Measurements from ENCODE around the gene BTF3L4. TPM values are rescaled to one million over a fixed set of nuclear protein-coding genes. Genes with fewer than 3 reads are reported as not detected.
"Not testable (repeated sequence)": the region's sequence is repeated elsewhere in the genome, so short reads cannot be mapped to it uniquely, and the experiment has no call there.

BTF3L4 gene
- total RNA-seq, 1 donor from 2014 or later, result 83.6 TPM

DNA sequence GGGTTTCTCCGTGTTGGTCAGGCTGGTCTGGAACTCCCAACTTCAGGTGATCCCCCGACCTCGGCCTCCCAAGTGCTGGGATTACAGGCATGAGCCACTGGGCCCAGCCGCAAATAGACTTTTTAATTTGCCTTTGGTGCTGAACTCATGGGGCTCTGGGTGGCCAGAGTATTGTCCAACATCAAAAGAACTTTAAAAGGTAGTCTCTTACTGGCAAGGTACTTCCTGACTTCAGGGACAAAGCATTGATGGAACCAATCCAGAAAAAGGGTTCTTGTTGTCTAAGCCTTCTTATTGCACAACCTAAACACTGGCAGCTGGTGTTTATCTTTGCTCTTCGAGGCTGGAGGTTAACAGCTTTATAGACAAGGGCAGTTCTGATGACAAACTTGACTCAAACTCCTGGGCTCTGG is 18.7 kb upstream of the BTF3L4 start:
- Histone ChIP-seq H3K36me3 (ENCODE audit: control insufficient read depth, insufficient read depth, low read length) (no peaks in the 10 kb centered on the region), H3K4me3 (ENCODE audit: low read depth, low read length) (no peak overlapping the region), H3K27me3 (ENCODE audit: control insufficient read depth, insufficient read depth, low read length) (no peaks in the 10 kb centered on the region)
- TF ChIP-seq, protein P1, sequence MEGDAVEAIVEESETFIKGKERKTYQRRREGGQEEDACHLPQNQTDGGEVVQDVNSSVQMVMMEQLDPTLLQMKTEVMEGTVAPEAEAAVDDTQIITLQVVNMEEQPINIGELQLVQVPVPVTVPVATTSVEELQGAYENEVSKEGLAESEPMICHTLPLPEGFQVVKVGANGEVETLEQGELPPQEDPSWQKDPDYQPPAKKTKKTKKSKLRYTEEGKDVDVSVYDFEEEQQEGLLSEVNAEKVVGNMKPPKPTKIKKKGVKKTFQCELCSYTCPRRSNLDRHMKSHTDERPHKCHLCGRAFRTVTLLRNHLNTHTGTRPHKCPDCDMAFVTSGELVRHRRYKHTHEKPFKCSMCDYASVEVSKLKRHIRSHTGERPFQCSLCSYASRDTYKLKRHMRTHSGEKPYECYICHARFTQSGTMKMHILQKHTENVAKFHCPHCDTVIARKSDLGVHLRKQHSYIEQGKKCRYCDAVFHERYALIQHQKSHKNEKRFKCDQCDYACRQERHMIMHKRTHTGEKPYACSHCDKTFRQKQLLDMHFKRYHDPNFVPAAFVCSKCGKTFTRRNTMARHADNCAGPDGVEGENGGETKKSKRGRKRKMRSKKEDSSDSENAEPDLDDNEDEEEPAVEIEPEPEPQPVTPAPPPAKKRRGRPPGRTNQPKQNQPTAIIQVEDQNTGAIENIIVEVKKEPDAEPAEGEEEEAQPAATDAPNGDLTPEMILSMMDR (IDR thresholded peaks at IDR 0.05; ENCODE audit: insufficient read depth, low read length, poor library complexity, severe bottlenecking), result no peak
- no peak for DNase-seq (ENCODE audit: low read depth)

DNA sequence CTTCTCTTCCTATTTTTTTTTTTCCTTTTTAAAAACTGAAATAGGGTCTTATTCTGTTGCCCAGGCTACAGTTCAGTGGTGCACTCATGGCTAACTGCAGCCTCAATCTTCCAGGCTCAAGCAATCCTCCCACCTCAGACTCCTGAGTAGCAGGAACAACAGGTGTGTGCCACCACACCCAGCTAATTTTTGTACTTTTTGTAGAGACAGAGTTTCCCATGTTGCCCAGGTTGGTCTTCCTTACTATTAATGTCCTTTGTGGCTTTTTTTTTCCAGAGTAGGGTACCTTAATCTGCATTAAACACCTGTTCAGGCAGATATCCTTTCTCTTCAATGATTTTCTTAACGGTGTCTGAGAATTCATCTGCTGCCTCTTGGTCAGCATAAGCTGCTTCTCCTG is 18.2 kb upstream of the BTF3L4 start:
- no peaks in the 10 kb centered on the region for H3K36me3 ChIP-seq (ENCODE audit: control insufficient read depth, insufficient read depth, low read length)
- no peak for DNase-seq (ENCODE audit: low read depth)
- H3K4me3 ChIP-seq (ENCODE audit: low read depth, low read length), result no peak overlapping the region
- TF ChIP-seq, protein P1 (IDR thresholded peaks at IDR 0.05; ENCODE audit: insufficient read depth, low read length, poor library complexity, severe bottlenecking), result no peak
- no peaks in the 10 kb centered on the region for H3K27me3 ChIP-seq (ENCODE audit: control insufficient read depth, insufficient read depth, low read length)

DNA sequence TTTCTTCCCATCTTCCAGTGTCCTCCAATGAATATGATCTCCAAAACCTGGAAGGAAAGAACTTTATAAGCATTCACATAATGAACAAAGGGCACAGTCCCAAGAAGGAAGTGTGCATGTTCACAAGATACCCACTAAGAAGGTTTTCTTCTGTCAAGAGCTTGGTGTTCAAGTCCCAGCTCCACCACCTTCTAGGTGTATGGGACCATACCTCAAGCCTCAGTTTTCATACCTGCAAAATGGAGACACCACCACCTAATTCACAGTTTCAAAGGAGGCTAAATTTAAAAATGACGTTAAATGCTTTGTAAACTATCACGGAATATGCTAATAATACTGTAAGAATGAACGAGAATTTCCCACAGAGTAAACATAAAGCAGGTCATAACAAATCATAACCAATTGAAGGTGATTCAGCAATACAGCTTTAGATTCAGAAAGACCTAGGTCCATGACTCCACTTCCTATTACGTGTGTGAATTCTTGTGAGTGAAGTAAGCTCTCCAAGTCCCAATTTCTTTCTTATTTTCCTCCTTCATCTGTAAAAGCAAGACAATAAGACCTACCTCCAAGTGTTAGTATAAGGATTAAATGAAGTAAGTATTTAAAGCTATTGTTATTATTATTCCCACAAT is 14.4 kb upstream of the BTF3L4 start:
- DNase-seq (ENCODE audit: low read depth), result no peak

DNA sequence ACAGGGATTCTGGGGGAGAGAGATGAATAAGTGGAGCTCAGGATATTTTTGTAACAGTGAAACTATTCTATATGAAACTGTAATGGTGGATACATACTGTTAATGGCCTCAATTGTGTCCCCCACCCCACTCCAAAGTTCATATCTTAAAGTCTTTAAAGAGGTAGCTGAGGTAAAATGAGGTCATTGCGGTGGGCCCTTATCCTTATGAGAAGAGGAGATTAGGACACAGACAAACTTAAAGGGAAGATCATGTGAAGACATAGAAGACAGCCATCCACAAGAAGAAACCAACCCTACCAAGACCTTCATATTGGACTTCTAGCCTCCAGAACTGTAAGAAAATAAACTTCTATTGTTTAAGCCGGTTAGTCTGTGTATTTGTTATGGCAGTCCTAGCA is 10.9 kb upstream of the BTF3L4 start:
- no peak for DNase-seq (ENCODE audit: low read depth)
- Histone ChIP-seq H3K27me3 (ENCODE audit: control insufficient read depth, insufficient read depth, low read length) (no peaks in the 10 kb centered on the region), H3K36me3 (ENCODE audit: control insufficient read depth, insufficient read depth, low read length) (no peaks in the 10 kb centered on the region), H3K4me3 (ENCODE audit: low read depth, low read length) (no peak overlapping the region)
- TF ChIP-seq, protein P1 (IDR thresholded peaks at IDR 0.05; ENCODE audit: insufficient read depth, low read length, poor library complexity, severe bottlenecking), result no peak

More for the DNA sequence above, 14.4 kb upstream of the BTF3L4 start:
- TF ChIP-seq, protein P1 (IDR thresholded peaks at IDR 0.05; ENCODE audit: insufficient read depth, low read length, poor library complexity, severe bottlenecking), result no peak
- H3K36me3 ChIP-seq (ENCODE audit: control insufficient read depth, insufficient read depth, low read length), result no peaks in the 10 kb centered on the region
- no peak overlapping the region for H3K4me3 ChIP-seq (ENCODE audit: low read depth, low read length)
- no peaks in the 10 kb centered on the region for H3K27me3 ChIP-seq (ENCODE audit: control insufficient read depth, insufficient read depth, low read length)

DNA sequence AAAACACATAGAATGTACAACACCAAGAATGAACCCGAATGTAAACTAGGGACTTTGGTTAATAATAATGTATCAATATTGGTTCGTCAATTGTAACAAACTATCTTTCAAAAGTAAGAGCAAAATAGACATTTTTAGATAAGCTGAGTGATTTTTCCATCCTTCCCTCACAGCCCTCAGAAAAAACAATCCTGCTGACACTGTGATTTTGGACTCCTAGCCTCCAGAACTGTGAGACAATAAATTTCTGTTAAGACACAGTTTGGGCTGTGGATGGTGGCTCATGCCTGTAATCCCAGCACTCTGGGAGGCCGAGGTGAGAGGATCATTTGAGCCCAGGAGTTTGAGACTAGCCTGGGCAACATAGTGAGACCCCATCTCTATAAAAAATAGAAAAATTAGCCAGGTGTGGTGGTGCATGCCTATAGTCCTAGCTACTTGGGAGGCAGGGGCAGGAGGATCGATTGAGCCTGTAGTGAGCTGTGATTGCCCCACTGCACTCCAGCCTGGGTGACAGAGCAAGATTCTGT is 10.4 kb upstream of the BTF3L4 start:
- not testable (repeated sequence) for DNase-seq (ENCODE audit: low read depth); H3K36me3 ChIP-seq (ENCODE audit: control insufficient read depth, insufficient read depth, low read length); H3K27me3 ChIP-seq (ENCODE audit: control insufficient read depth, insufficient read depth, low read length); H3K4me3 ChIP-seq (ENCODE audit: low read depth, low read length)

DNA sequence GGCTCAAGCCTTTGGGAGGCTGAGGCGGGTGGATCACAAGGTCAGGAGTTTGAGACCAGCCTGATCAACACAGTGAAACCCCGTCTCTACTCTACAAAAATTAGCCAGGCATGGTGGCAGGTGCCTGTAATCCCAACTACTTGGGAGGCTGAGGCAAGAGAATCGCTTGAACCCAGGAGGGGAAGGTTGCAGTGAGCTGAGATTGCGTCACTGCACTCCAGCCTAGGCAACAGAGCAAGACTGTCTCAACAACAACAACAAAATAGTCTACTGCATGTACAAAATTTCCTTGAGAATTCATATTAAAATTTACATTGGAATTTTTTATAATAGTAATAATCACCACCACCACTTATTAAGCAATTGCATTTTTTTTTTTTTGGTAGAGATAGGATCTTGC is 6.8 kb upstream of the BTF3L4 start:
- not testable (repeated sequence) for H3K27me3 ChIP-seq (ENCODE audit: control insufficient read depth, insufficient read depth, low read length); H3K4me3 ChIP-seq (ENCODE audit: low read depth, low read length); H3K36me3 ChIP-seq (ENCODE audit: control insufficient read depth, insufficient read depth, low read length); DNase-seq (ENCODE audit: low read depth)

DNA sequence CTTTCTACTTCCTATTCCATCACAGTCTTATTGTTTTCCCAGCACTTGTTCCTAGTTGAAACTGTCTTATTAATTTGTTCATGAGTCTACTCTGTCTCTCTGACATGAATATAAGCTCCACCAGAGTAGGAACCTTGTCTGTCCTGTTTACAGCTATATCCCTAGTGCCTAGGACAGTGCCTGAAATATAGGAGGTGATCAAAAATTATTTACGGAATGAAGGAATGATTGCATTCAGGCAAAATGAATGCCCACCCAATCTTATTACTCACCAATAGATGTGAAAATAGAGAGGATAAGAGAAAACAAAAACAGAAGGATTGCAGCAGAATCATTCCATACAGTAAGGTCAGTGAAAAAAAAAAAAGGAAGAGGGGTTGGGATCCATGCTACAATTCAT is 2.2 kb upstream of the BTF3L4 start:
- TF ChIP-seq, protein P1 (IDR thresholded peaks at IDR 0.05; ENCODE audit: insufficient read depth, low read length, poor library complexity, severe bottlenecking), result no peak
- H3K27me3 ChIP-seq (ENCODE audit: control insufficient read depth, insufficient read depth, low read length), result no peaks in the 10 kb centered on the region
- no peak for DNase-seq (ENCODE audit: low read depth)
- H3K36me3 ChIP-seq (ENCODE audit: control insufficient read depth, insufficient read depth, low read length), result no peaks in the 10 kb centered on the region
- H3K4me3 ChIP-seq (ENCODE audit: low read depth, low read length), result peak overlapping the region; percentile 85
